K562 treated with DMSO at 1 percent for 24 hours (cell line): ENCODE measurements around the gene TEKTIP1. TPM values are rescaled to one million over a fixed set of nuclear protein-coding genes. Genes with fewer than 3 reads are reported as not detected.

Source experiments
- total RNA-seq: library from RNA; unstranded; fragments of 300-600 nt; gene quantifications from 2 replicates; pipeline ENCODE4 v1.2.3, GENCODE V29; 2022; ENCODE audit warnings: low read depth; ENCODE audit not compliant: insufficient read depth

Gene TEKTIP1
- not detected in 2 replicates for total RNA-seq

DNA sequence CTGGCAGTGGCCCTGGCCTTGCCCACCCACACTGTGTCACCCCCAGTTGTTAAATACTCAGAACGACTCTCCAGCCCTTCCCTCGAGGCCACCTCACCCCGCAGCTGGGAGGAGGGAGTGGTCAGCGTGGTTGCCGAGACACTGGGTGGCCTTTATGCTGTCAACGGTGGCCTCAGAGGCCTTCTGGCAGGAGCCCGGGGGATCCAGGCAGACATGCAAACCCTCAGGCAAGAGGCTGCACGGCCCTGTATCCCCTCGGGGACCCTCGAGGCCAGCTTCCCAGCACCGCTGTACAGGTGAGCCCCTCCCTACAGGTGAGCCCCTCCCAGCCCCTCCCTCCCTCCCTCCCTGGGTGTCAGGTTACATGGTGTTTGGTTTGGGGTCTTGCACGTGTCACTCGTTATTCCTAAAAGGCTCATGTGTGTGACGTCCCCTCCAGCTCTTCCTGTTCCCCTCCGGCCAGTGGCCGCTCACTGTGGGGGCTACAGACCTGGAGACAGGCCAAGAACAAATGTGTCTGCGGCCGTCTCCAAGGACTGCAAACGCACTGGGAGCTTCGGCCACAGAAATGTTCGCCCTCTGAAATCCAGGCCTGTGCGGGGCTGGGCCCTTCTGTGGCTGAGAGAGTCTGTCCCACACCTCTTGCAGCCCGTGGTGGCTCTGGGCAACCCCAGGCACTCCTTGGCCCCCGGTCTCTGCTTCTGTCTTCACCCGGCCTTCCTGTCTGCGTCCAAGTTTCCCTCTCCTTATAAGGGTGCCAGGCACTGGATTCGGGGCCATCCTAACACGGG, at the start of gene TEKTIP1:
TEKTIP1 (plus strand) TSS at position 210 of the 791 bp plus-strand sequence; CDS start at position 214, 4 bp downstream.

DNA sequence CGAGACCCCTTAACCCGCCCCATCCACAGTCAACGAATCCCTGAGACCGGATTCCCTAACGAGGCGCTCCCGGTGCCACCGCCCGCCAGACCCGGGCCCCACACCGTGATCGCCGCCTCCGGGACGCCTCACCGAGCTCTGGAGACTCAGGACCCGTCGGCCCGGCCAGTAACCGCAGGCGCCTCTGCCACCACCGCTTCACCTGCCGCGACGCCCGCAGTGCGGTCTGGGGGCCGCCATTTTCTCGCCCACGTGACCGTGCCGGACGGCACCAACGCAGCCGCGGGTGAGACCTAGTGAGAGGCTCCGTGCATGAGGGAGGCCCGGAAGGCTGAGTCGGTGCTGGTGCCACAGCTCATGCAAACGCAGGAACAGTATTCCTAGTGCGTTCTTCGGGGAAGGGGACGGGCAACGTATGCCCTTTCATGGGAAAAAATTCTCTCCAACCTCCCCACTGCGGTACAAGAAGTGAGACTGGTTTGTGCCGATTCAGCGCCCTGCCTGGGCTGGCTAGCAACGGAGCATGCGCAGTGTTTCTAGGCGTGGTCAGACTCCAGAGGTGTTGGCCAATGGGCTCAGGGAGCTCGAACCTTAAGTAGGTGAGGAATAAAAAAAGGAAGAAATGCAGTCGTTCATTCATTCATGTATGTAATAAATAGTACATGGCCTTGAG, 38.4 kb upstream of the TEKTIP1 start, which contains the start of gene DOHH:
DOHH (minus strand) TSS at position 246 of the 673 bp plus-strand sequence. CDS start 3,860 bp downstream, outside the sequence.

DNA sequence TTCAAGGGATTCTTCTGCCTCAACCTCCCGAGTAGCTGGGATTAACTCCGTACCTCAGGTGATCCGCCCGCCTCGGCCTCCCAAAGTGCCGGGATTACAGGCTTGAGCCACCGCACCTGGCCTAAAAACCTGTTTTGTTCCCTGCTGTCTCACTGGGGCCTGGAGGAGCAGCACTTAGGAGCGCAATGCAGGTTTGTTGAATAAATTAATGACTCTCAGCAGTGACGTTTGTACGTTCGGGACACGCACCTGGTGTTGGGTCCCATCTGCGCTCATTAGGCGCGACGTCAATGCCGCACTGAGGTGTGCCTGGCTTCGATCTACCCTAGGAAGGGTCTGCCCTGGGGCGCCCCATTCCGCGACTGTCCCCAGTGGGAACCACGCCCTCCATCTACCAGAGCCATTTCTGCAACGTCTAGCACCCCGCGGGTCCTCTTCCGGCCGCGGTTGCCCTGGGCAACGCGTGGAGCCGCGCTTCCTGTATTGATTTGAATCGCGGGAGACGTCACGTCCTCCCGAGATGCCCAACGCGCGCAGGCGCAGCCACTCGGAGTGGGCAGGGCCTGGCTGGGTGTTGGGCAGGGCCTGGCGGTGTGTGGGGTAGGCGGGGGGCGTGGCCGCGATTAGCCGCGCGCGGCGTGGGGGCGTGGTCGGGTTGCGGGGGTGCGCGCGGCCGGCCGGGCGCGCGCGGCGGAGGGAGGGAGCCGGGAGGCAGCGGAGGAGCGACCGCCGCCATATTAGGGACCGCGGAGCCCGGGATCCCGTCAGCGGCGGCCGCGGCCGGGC, 33.2 kb upstream of the TEKTIP1 start, which contains the start of gene FZR1:
FZR1 (plus strand) TSS at position 714 of the 786 bp plus-strand sequence. CDS start 16,679 bp downstream, outside the sequence.

DNA sequence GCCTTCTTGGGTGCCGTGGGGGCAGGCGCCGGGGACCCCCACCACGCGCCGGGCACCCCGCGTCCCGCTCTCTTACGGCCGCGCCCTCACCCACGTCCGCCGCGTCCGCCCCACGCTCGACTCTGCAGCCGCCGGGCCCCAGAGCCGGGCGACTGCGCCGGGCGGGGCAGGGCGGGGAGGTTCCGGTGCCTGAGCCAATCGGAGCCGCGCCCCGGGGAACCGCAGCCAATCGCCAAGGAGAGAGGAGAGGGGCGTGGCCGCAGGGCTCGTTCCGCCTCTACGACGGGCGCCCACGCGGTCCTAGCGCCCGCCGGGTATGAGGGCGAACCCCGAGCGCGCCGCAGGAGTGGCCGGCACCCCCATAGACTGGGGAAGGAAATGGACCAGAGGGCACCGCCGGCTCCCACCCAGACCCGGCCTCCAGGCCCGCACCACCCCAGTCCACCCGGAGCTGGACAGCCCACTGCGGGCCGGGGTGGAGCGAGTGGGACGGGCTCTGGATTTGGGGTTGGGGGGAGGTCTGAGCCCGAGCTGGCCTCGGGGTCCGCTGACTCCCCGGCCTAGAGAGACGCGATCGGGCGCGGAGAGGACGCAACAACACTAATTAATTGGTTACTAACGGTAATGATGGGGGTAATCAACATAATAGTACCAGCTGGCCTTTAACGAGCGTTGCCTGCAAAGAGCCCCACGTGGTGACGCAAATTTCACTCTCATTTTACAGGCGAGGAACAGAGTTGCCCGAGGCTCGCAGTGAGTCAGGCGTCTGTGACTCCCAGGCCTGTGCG, 18.7 kb downstream of the TEKTIP1 start, which contains the start of gene MFSD12:
MFSD12 (minus strand) TSS at position 126 of the 788 bp plus-strand sequence. CDS start 183 bp downstream, outside the sequence.

DNA sequence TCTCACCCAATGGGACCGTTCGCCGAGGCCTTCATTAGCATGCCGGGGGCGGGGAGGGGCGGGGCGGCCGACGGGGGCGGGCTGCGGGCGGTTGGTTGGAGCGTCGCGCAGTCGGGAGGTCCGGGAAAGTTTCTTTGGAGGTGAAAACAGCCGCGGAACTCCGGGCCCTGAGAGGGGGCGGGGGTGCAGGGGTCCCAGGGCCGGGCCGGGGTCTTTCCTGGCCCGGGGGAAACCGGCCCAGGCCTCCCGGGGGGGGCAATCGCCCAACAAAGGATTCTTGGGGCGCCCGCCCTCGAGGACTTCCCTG, 33.8 kb downstream of the TEKTIP1 start, which contains the start of gene HMG20B:
HMG20B (plus strand) TSS at position 90 of the 307 bp plus-strand sequence. CDS start 366 bp downstream, outside the sequence.

DNA sequence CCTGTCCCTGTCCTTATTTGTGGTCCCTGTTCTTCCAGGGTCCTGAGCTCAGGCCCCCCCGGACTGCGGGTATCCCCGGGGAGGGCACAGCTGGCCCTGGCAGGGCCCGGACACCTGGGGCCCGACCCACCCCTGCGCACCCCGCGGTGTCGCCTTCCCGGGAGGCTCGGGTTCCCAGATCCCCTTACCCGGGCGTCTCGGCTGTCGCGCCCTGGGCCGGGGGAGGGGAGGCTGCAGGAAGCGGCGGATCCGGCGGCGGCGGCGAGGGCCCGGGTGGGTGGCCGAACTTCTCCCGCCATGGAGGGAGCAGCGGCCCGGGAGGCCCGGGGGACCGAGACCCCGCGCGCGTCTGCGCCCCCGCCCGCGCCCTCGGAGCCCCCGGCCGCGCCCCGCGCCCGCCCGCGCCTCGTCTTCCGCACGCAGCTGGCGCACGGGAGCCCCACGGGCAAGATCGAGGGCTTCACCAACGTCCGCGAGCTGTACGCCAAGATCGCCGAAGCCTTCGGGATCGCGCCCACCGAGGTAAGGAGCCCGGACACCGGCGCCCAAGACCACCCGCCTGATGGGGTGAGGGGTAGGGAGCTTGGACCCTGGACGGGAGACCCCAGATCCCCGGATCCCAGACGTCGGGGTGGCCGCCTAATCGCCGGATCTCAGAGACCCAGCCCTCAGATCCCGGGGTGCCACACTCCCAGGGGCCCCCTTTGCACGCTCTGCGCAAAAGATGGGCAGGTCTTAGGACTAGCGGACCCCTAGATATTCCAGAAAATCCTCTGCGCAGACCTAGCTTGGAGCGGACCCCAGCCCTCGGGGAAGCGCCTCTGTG, 46.5 kb downstream of the TEKTIP1 start, which contains the start of gene GIPC3:
GIPC3 (plus strand) TSS at position 178 of the 826 bp plus-strand sequence; CDS start at position 298, 120 bp downstream.

Other genes with a start within 250 kb of the TEKTIP1 start
- 33.9 and 36.4 TPM in 2 replicates for gene NFIC, start 172.6 kb upstream of the TEKTIP1 start, total RNA-seq
- gene SMIM24, start 58.6 kb upstream of the TEKTIP1 start, total RNA-seq: 0.61 and 1.8 TPM in 2 replicates
- not detected in 2 replicates for gene SMIM44, start 55.7 kb upstream of the TEKTIP1 start, total RNA-seq
- gene DOHH, start 38.5 kb upstream of the TEKTIP1 start, total RNA-seq: 38.3 and 39.5 TPM in 2 replicates
- 46.7 and 49.0 TPM in 2 replicates for gene FZR1, start 32.9 kb upstream of the TEKTIP1 start, total RNA-seq
- gene MFSD12, start 18.4 kb downstream of the TEKTIP1 start, total RNA-seq: 162 and 181 TPM in 2 replicates
- 267 and 277 TPM in 2 replicates for gene HMG20B, start 33.8 kb downstream of the TEKTIP1 start, total RNA-seq
- 2.8 and 3.8 TPM in 2 replicates for gene GIPC3, start 46.3 kb downstream of the TEKTIP1 start, total RNA-seq
- 22.2 and 25.4 TPM in 2 replicates for gene TBXA2R, start 67.7 kb downstream of the TEKTIP1 start, total RNA-seq
- 44.0 and 47.1 TPM in 2 replicates for gene CACTIN, start 87.6 kb downstream of the TEKTIP1 start, total RNA-seq
- gene PIP5K1C, start 161.3 kb downstream of the TEKTIP1 start, total RNA-seq: 41.6 and 42.5 TPM in 2 replicates
- 6.8 and 7.5 TPM in 2 replicates for gene TJP3, start 169.2 kb downstream of the TEKTIP1 start, total RNA-seq
- 35.5 and 39.2 TPM in 2 replicates for gene APBA3, start 222.5 kb downstream of the TEKTIP1 start, total RNA-seq
- 60.1 and 66.3 TPM in 2 replicates for gene MRPL54, start 223.5 kb downstream of the TEKTIP1 start, total RNA-seq
- gene RAX2, start 233.1 kb downstream of the TEKTIP1 start, total RNA-seq: not detected in 2 replicates
- 8.7 and 9.7 TPM in 2 replicates for gene MATK, start 247.2 kb downstream of the TEKTIP1 start, total RNA-seq